Measurements from ENCODE around the gene CDK2AP2. TPM values are rescaled to one million over a fixed set of nuclear protein-coding genes. Genes with fewer than 3 reads are reported as not detected.

The CDK2AP2 gene
- total and polyA plus RNA-seq, 2 of the 8 experiments (the other 6 are each of a cell fraction or from before 2014, with no cell fraction given), result 49.6 to 65.1 TPM

GRCh38 chr11:67458266-67458665 is 49.7 kb downstream of the CDK2AP2 start (continued):
- TF ChIP-seq MAFK (IDR thresholded peaks at IDR 0.05; ENCODE audit: low read depth, low read length) (no peak), SAP30 (IDR thresholded peaks at IDR 0.05; ENCODE audit: insufficient read depth, insufficient replicate concordance, low read length) (no peak), SP4 (IDR thresholded peaks at IDR 0.05; ENCODE audit: low read length) (no peak)
